ENCODE results near the gene CRNKL1. TPM values are rescaled to one million over a fixed set of nuclear protein-coding genes. Genes with fewer than 3 reads are reported as not detected.

CRNKL1 gene
- total and polyA plus RNA-seq, 2 of the 4 experiments (the other 2 are of a cell fraction) = 7.4 to 20.1 TPM

GRCh38 chr20:20002101-20002998 lies 49.9 kb downstream of the CRNKL1 start:
- H4K91ac ChIP-seq (ENCODE audit: insufficient read depth, low read depth, low read length) = no peak overlapping the region
- ATAC-seq (ENCODE audit: low read depth) (peak; percentile 48), DNase-seq (peak; percentile 69)
- dilution Hi-C loops (cut with HindIII; ENCODE audit: low sequenced_read_pairs, unreplicated experiment) = no loop called here
- peaks cover 33 to 62% of the 10 kb centered on the region in 2 experiments for H3K79me1 ChIP-seq (ENCODE audit: low read depth in 1 of 2, low read length in 2 of 2)
- H3K36me3 ChIP-seq (ENCODE audit: control insufficient read depth, insufficient read depth, low read length) = peaks cover 44% of the 10 kb centered on the region
- peaks cover 37% of the 10 kb centered on the region for H4K20me1 ChIP-seq (ENCODE audit: insufficient read depth, low read length)
- no peak overlapping the region for H3K9ac ChIP-seq (ENCODE audit: low read depth, low read length)
- H3K4me2 ChIP-seq (ENCODE audit: low read depth, low read length) = peak overlapping the region; percentile 56; the same call in 1 of the 2 replicates
- H3K56ac ChIP-seq (ENCODE audit: extremely low read depth, insufficient read depth, low read length) = no peak overlapping the region; the same call in 1 of the 2 replicates
- 0 out of 4 replicates have a peak overlapping the region, but pooled peaks of 1 of the 2 experiments have one; percentile 36 for H4K8ac ChIP-seq (ENCODE audit: low read depth in 2 of 2, low read length in 2 of 2)
- peak overlapping the region; percentile 32; the same call in 1 of the 2 replicates for H3K23ac ChIP-seq (ENCODE audit: low read depth, low read length)
- peaks cover 15% of the 10 kb centered on the region for H3K4me1 ChIP-seq (ENCODE audit: control insufficient read depth, insufficient read depth, low read length)
- H2AK9ac ChIP-seq (replicated peaks; ENCODE audit: low read depth, low read length, poor library complexity) = peak overlapping the region; percentile 22
- H3K14ac ChIP-seq (replicated peaks; ENCODE audit: low read depth, low read length) = no peak overlapping the region; the same call in 1 of the 2 replicates
- no peak for TF ChIP-seq RAD21 (IDR thresholded peaks at IDR 0.05; ENCODE audit: low read length)
- TF ChIP-seq CHD1 (IDR thresholded peaks at IDR 0.05; ENCODE audit: low read depth, low read length) = no peak
- TF ChIP-seq FOS (IDR thresholded peaks at IDR 0.05; ENCODE audit: low read depth, low read length) = no peak
- TF ChIP-seq MAZ (IDR thresholded peaks at IDR 0.05; ENCODE audit: borderline replicate concordance, low read depth, low read length) = no peak
- ChIA-PET POLR2A (ENCODE audit: unreplicated experiment) (no interaction called here), CTCF (interaction anchor here (0.7 kb wide), 1 partner anchor 83 kb away, joined by 4 read pairs; no protein-coding TSS in a partner anchor)
- H2BK5ac ChIP-seq (ENCODE audit: low read depth, low read length, poor library complexity, severe bottlenecking) = peak overlapping the region; percentile 25
- H3K4me3 ChIP-seq (ENCODE audit: insufficient read depth, low read depth, low read length) = no peak overlapping the region
- BruUV-seq (replicated peaks) = no TSS peak
- 44% methylated on average over 1 of the region's 9 CpGs; no CpG with 5 or more reads in 1 of the 2 experiments for WGBS, 2 experiments (ENCODE audit: extremely low coverage in 2 of 2, insufficient read length in 1 of 2)
- intact Hi-C loops (cut with micrococcal nuclease) = no loop called here
- H3K4ac ChIP-seq (ENCODE audit: low read depth, low read length) = no peak overlapping the region
- H2AK5ac ChIP-seq (ENCODE audit: low read depth, low read length) = no peak overlapping the region
- no peak overlapping the region for H4K5ac ChIP-seq (ENCODE audit: low read depth, low read length)
- H3K27ac ChIP-seq (ENCODE audit: insufficient read depth, low read length) = 0 out of 2 replicates have a peak overlapping the region, but pooled peaks have one; percentile 1
- in situ Hi-C loops (cut with MboI; ENCODE audit: low sequenced_read_pairs) = no loop called here
- no peak overlapping the region for H2BK20ac ChIP-seq (ENCODE audit: low read depth, low read length)
- H2BK15ac ChIP-seq (ENCODE audit: low read depth, low read length) = no peak overlapping the region
- H3K9me3 ChIP-seq (ENCODE audit: control insufficient read depth, insufficient read depth, low read length) = no peaks in the 10 kb centered on the region
- no peak overlapping the region for H3K18ac ChIP-seq (ENCODE audit: low read depth, low read length)
- peak overlapping the region; percentile 28 for H2AFZ ChIP-seq (replicated peaks; ENCODE audit: low read length, poor library complexity)
- H2BK120ac ChIP-seq (ENCODE audit: low read depth, low read length) = peak overlapping the region; percentile 23; the same call in 1 of the 2 replicates
- peaks cover 14% of the 10 kb centered on the region for H3K9me1 ChIP-seq (ENCODE audit: insufficient read depth, low read length)
- H3K27me3 ChIP-seq (ENCODE audit: control insufficient read depth, insufficient read depth, low read length) = no peaks in the 10 kb centered on the region
